Measurements from ENCODE around the gene KCTD12.
"Not testable (repeated sequence)": the region's sequence is repeated elsewhere in the genome, so short reads cannot be mapped to it uniquely, and the experiment has no call there.

The KCTD12 gene

DNA sequence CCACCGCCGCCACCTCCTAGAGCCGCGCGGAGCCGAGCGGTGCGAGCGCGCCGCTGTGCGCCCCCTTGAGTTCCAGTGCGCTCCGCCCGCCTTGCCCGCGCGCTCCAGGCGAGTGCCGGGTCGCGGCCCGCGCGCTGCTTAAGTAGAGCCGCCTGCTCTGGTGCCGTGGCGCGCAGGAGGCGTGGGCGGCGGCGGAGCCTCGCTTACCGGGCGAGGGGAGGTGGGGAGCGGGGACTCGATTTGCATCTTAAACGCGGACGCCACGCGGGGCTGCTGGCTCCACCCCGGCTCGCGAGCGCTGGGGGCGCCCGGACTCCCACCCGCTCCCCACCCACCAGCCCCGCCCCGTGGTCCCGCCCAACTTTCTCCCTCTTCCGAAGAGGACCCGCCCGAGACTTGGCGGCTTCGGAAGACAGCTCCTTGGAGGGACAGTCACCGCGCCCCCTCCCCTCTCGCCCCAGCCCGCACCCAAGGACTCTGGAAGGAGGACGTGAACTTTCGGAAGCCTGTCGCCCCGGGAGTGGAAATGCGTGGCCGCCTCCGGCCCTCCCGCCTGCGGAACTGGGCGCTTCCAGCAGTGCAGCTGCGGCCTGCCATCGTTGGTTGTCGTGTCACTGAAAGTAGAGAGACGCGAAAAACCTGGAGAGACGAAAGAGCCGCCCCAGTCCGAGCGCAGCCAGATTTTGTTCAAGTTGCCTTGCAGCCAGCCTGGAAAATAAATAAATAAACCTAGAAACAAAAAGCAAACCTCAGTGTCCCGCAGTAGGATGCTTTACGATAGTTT, at the start of gene KCTD12:
Gene KCTD12 (minus strand): TSS at position 114 of the 784 bp plus-strand sequence. CDS start 257 bp downstream, outside the sequence.
- peak; percentile 97 for DNase-seq

- no peak for DNase-seq
Observed at GRCh38 chr13:76934671-76935070, 48.5 kb upstream of the KCTD12 start.

DNA sequence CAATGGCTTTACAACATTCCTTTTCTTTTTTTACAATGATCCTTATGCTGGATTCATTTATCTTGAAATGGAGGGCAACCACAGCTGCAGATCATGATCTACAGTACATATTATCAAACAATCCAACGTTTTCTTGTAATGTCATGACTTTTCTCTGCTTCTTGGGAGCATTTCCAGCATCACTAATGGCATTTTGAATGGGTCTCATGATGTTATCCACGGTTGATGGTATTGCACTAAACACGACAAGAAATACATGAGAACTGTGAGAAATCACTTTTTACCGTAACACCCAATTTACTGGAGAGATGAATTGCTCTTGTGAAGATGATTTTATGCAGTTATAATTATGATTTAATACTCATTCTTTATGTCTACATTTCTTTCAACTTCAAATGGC, 45.9 kb upstream of the KCTD12 start:
- DNase-seq: no peak

DNA sequence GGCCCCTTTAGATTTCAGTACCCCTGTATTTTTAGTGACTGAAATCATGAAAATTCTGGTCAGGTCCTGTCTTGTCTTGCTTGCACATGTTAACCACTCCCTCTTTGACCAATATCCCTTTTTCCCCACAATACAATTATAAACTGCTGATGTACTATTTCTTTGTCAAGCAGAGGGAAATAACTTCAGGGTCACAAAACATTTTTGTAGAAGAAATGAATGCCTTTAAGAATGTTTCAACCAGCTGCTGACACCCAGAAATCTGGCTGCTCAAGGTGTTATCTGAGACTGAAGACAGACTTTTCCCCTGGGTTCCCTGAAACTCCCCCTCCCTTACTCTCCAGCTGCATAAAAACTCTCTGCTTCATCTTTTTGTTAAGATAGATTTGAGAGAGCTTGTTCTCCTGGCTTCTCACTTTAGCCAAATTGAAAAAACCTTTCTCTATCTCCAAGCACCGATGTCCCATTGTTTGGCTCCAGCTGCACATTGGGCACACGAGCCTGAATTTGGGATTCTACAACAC, 43.7 kb upstream of the KCTD12 start:
- DNase-seq: no peak

- DNase-seq: no peak
Observed at GRCh38 chr13:76929320-76929719, 43.1 kb upstream of the KCTD12 start.

DNA sequence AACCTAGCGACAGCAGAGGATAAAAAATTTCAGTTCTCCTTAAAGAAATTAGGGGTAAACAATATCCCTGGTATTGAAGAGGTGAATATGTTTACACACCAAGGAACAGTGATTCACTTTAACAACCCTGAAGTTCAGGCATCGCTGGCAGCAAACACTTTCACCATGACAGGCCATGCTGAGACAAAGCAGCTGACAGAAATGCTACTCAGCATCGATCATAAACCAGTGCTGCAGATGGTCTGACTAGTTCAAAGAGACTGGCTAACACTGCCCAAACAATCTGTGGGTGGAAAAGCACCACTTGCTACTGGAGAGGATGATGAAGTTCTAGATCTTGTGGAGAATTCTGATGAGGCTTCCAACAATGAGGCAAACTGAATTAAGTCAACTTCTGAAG, 42.3 kb upstream of the KCTD12 start:
- DNase-seq: no peak

GRCh38 chr13:76927955-76928354, 41.8 kb upstream of the KCTD12 start:
- no peak for DNase-seq

- no peak for DNase-seq
Observed at GRCh38 chr13:76925115-76925514, 38.9 kb upstream of the KCTD12 start.

- no peak for DNase-seq
Observed at GRCh38 chr13:76921516-76921915, 35.3 kb upstream of the KCTD12 start.

- DNase-seq: not testable (repeated sequence)
Observed at GRCh38 chr13:76917755-76918481, 31.7 kb upstream of the KCTD12 start.

- no peak for DNase-seq
Observed at GRCh38 chr13:76917095-76917494, 30.9 kb upstream of the KCTD12 start.

DNA sequence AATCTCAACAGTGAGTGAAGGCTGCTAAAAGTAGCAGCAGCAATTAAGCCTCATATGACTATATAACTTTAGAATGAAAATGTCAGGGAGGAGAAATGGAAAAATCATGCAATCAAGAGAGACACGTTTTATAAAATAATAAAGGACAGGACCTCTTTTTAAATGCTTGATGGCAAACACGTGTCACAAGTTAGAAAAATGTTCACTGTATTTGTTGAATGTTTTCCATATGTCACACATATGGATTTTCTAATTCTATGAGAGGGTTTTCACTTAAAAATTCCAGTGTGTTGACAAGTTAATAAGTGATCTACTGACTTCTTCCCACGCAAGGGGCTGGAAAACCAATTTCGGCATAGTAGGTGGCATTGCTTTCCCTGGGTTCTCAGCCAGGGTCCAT, 27.7 kb upstream of the KCTD12 start:
- no peak for DNase-seq

GRCh38 chr13:76912476-76912875, 26.3 kb upstream of the KCTD12 start:
- DNase-seq: no peak

- no peak for DNase-seq
Observed at GRCh38 chr13:76904507-76904906, 18.3 kb upstream of the KCTD12 start.

GRCh38 chr13:76903544-76904162, 17.4 kb upstream of the KCTD12 start:
- peak; percentile 68 for DNase-seq

- not testable (repeated sequence) for DNase-seq
Observed at GRCh38 chr13:76899066-76899465, 12.9 kb upstream of the KCTD12 start.

- DNase-seq: not testable (repeated sequence)
Observed at GRCh38 chr13:76897171-76897570, 11.0 kb upstream of the KCTD12 start.

GRCh38 chr13:76894401-76895110, 8.4 kb upstream of the KCTD12 start:
- no peak for DNase-seq

GRCh38 chr13:76892488-76892887, 6.3 kb upstream of the KCTD12 start:
- no peak for DNase-seq

DNA sequence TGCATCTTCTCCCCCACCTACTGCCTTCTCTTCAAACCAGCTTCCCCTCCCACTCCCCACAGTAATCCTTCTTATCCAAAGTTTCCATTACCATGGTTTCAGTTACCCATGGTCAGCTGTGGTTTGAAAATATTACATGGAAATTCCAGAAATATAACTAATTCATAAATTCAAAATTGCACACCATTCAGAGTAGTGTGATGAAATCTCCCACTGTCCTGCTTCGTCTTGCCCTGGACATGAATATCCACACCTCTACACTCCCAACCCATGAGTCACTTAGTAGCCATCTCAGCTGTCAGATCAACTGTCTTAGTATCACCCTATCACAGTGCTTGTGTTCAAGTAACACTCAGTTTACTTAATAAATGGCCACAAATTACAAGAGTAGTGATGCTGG, 3.8 kb upstream of the KCTD12 start:
- no peak for DNase-seq

- DNase-seq: no peak
Observed at GRCh38 chr13:76889254-76889653, 3.0 kb upstream of the KCTD12 start.

DNA sequence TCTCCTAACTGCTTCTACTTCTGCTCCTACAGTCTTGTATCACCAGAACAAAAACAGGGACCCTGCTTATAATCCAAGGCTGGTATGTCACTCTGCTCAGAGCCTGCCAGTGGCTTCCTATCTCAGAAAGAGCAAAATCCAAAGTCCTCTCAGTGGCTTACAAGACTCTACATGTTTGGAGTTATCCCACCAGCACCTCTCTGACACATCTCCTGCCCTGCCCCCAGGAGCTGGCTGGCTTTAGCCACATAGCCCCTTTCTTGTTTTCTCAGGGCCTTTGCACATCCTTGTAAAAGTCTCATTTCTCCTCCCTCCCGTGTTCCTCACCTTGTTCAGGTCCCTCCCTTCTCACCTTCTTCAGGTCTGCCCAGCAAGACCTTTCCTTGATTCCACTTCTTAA, 2.2 kb upstream of the KCTD12 start:
- no peak for DNase-seq

DNA sequence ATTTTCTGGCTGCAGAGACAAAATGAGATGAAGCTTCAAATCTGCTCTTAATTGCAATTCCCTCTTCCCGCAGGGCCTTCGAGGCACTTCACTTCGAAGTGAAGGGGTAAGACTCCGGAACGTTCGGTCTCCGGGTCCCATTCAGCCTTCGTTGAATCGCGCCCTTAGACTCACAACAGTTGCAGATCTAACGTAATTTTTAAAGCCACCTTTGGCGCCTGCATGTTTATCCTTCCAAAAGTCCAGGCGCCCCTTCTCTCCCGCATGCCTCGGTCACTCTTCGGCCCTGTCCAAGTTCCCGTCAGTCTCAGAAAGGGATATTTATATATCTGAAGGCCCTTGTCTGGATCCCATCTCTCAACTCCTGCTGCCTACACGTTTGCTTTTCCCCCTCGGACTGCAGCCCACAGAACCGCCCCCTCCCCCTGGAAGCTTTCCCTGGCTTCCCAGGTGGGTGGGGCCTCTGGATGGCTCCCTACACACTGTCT, 915 bp upstream of the KCTD12 start:
- DNase-seq: peak; percentile 67
